GM12878 (cell line): Measurements from ENCODE around the gene NAA60. TPM values are rescaled to one million over a fixed set of nuclear protein-coding genes. Genes with fewer than 3 reads are reported as not detected.

Experiments
- BCL3 ChIP-seq: IDR thresholded peaks from 2 replicates; pipeline ENCODE4 v1.6.1; 2011; ENCODE audit warnings: borderline replicate concordance, low read depth, mild to moderate bottlenecking, moderate library complexity, low read length; ENCODE audit not compliant: insufficient read depth, poor library complexity, severe bottlenecking
- E2F4 ChIP-seq: IDR thresholded peaks from 2 replicates; pipeline ENCODE4 v1.6.1; 2012; ENCODE audit warnings: low read depth, low read length, improper control_type of control experiment
- HSF1 ChIP-seq: fragments of 150-350 bp; IDR thresholded peaks from 2 replicates; pipeline ENCODE4 v1.6.1; 2014; ENCODE audit warnings: mild to moderate bottlenecking, low read depth, low read length
- NBN ChIP-seq: fragments of 450-650 bp; IDR thresholded peaks from 2 replicates; pipeline ENCODE4 v1.6.1; 2016
- NFYA ChIP-seq: IDR thresholded peaks from 2 replicates; pipeline ENCODE4 v1.6.1; 2011; ENCODE audit warnings: low read depth, mild to moderate bottlenecking, low read length, improper control_type of control experiment, borderline replicate concordance
- POLR2AphosphoS5 ChIP-seq: IDR thresholded peaks from 2 replicates; pipeline ENCODE4 v1.6.1; 2011; ENCODE audit warnings: mild to moderate bottlenecking, low read length, inconsistent platforms
- POU2F2 ChIP-seq: IDR thresholded peaks from 3 replicates; pipeline ENCODE4 v1.6.1; 2011; ENCODE audit warnings: low read depth, mild to moderate bottlenecking, low read length, borderline replicate concordance
- RCOR1 ChIP-seq: conservative IDR thresholded peaks from 2 replicates; pipeline ENCODE4 v1.6.1; 2012; ENCODE audit warnings: low read depth, low read length, improper control_type of control experiment
- SIX5 ChIP-seq: IDR thresholded peaks from 2 replicates; pipeline ENCODE4 v1.6.1; 2011; ENCODE audit warnings: mild to moderate bottlenecking, low read depth, low read length, moderate library complexity; ENCODE audit not compliant: severe bottlenecking
- SMAD1 ChIP-seq: fragments of 450-650 bp; IDR thresholded peaks from 2 replicates; pipeline ENCODE4 v1.6.1; 2018; ENCODE audit warnings: mild to moderate bottlenecking, low read depth; ENCODE audit not compliant: partially characterized antibody
- ZNF622 ChIP-seq: fragments of 450-650 bp; IDR thresholded peaks from 2 replicates; pipeline ENCODE4 v1.6.1; 2017; ENCODE audit warnings: mild to moderate bottlenecking, inconsistent platforms
- polyA plus RNA-seq, 11 experiments: library from polyadenylated mRNA; depleted of rRNA in 4 of 11; unstranded in 6 of 11; stranded (reverse) in 5 of 11; fragments of >200 nt; fragmentation: Nextera tagmentation in 4 of 11; fragmentation: Illumina TruSeq in 1 of 11; extraction: Ambion mirVana in 4 of 11; extraction: Trizol in 1 of 11; gene quantifications; 1 replicate in 1 of 11; 2 replicates in 10 of 11; pipeline versions ENCODE4 v1.2.1 to v1.2.3, GENCODE V29; 2011 to 2016; ENCODE audit warnings: inconsistent platforms in 2 of 11, missing spikeins in 2 of 11, low read depth in 1 of 11
- total RNA-seq, 4 experiments: library from RNA; depleted of rRNA in 3 of 4; stranded (reverse); fragments of >200 nt in 3 of 4; fragmentation: Illumina TruSeq in 1 of 4; extraction: Trizol in 1 of 4; gene quantifications; 2 replicates each; pipeline versions ENCODE4 v1.2.1 to v1.2.3, GENCODE V29; 2013 to 2021
- TF ChIP-seq, protein P1 (sequence below): fragments of 150-350 bp; IDR thresholded peaks from 2 replicates; pipeline ENCODE4 v1.6.1; 2016; ENCODE audit warnings: low read depth, low read length
- TF ChIP-seq, protein P2 (sequence below): fragments of 450-650 bp; IDR thresholded peaks from 2 replicates; pipeline ENCODE4 v1.6.1; 2016; ENCODE audit warnings: mild to moderate bottlenecking, moderate library complexity, borderline replicate concordance
- TF ChIP-seq, protein P3 (sequence below): fragments of 450-650 bp; IDR thresholded peaks from 2 replicates; pipeline ENCODE4 v1.6.1; 2017; ENCODE audit warnings: low read depth, mild to moderate bottlenecking, moderate library complexity

NAA60 gene
- total and polyA plus RNA-seq, 10 of the 15 experiments (the other 5 are each of a cell fraction or from before 2014, with no cell fraction given): 6.2 to 43.1 (median 34.6) TPM

- no peak for TF ChIP-seq E2F4
- TF ChIP-seq, protein P1, sequence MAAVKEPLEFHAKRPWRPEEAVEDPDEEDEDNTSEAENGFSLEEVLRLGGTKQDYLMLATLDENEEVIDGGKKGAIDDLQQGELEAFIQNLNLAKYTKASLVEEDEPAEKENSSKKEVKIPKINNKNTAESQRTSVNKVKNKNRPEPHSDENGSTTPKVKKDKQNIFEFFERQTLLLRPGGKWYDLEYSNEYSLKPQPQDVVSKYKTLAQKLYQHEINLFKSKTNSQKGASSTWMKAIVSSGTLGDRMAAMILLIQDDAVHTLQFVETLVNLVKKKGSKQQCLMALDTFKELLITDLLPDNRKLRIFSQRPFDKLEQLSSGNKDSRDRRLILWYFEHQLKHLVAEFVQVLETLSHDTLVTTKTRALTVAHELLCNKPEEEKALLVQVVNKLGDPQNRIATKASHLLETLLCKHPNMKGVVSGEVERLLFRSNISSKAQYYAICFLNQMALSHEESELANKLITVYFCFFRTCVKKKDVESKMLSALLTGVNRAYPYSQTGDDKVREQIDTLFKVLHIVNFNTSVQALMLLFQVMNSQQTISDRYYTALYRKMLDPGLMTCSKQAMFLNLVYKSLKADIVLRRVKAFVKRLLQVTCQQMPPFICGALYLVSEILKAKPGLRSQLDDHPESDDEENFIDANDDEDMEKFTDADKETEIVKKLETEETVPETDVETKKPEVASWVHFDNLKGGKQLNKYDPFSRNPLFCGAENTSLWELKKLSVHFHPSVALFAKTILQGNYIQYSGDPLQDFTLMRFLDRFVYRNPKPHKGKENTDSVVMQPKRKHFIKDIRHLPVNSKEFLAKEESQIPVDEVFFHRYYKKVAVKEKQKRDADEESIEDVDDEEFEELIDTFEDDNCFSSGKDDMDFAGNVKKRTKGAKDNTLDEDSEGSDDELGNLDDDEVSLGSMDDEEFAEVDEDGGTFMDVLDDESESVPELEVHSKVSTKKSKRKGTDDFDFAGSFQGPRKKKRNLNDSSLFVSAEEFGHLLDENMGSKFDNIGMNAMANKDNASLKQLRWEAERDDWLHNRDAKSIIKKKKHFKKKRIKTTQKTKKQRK: no peak
- TF ChIP-seq HSF1: no peak
- TF ChIP-seq BCL3: no peak
- TF ChIP-seq RCOR1: no peak
- TF ChIP-seq, protein P2, sequence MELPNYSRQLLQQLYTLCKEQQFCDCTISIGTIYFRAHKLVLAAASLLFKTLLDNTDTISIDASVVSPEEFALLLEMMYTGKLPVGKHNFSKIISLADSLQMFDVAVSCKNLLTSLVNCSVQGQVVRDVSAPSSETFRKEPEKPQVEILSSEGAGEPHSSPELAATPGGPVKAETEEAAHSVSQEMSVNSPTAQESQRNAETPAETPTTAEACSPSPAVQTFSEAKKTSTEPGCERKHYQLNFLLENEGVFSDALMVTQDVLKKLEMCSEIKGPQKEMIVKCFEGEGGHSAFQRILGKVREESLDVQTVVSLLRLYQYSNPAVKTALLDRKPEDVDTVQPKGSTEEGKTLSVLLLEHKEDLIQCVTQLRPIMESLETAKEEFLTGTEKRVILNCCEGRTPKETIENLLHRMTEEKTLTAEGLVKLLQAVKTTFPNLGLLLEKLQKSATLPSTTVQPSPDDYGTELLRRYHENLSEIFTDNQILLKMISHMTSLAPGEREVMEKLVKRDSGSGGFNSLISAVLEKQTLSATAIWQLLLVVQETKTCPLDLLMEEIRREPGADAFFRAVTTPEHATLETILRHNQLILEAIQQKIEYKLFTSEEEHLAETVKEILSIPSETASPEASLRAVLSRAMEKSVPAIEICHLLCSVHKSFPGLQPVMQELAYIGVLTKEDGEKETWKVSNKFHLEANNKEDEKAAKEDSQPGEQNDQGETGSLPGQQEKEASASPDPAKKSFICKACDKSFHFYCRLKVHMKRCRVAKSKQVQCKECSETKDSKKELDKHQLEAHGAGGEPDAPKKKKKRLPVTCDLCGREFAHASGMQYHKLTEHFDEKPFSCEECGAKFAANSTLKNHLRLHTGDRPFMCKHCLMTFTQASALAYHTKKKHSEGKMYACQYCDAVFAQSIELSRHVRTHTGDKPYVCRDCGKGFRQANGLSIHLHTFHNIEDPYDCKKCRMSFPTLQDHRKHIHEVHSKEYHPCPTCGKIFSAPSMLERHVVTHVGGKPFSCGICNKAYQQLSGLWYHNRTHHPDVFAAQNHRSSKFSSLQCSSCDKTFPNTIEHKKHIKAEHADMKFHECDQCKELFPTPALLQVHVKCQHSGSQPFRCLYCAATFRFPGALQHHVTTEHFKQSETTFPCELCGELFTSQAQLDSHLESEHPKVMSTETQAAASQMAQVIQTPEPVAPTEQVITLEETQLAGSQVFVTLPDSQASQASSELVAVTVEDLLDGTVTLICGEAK: peak; percentile 90
- no peak; the same call in 2 of the 3 replicates for TF ChIP-seq POU2F2
- no peak for TF ChIP-seq SIX5
- TF ChIP-seq, protein P3, sequence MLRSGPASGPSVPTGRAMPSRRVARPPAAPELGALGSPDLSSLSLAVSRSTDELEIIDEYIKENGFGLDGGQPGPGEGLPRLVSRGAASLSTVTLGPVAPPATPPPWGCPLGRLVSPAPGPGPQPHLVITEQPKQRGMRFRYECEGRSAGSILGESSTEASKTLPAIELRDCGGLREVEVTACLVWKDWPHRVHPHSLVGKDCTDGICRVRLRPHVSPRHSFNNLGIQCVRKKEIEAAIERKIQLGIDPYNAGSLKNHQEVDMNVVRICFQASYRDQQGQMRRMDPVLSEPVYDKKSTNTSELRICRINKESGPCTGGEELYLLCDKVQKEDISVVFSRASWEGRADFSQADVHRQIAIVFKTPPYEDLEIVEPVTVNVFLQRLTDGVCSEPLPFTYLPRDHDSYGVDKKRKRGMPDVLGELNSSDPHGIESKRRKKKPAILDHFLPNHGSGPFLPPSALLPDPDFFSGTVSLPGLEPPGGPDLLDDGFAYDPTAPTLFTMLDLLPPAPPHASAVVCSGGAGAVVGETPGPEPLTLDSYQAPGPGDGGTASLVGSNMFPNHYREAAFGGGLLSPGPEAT: 0 out of 2 replicates have a peak, but pooled peaks have one; percentile 25
- TF ChIP-seq POLR2AphosphoS5: peak; percentile 76
- no peak for TF ChIP-seq ZNF622
- no peak for TF ChIP-seq SMAD1
- TF ChIP-seq NFYA: no peak; the same call in 1 of the 2 replicates
- TF ChIP-seq NBN: no peak
Measured at GRCh38 chr16:3443108-3444031, at the start of gene NAA60, which contains the start of gene ZNF597 (continued).
